HCT116 (cell line): Measurements from ENCODE around the gene LRRC75A.

Source experiments
- CTCF ChIP-seq, 3 experiments: fragments of 200-600 bp in 1 of 3; sonication (generic) in 1 of 3; IDR thresholded peaks in 2 of 3; conservative IDR thresholded peaks in 1 of 3; 2 replicates each; pipeline ENCODE4 v1.5.1; 2012 to 2017; ENCODE audit warnings: low read depth in 2 of 3, low read length in 2 of 3, antibody characterized with exemption in 1 of 3, borderline replicate concordance in 1 of 3, control low read depth in 1 of 3, mild to moderate bottlenecking in 1 of 3, mixed read lengths in 1 of 3, mixed run types in 1 of 3, moderate library complexity in 1 of 3; ENCODE audit not compliant: insufficient read depth in 1 of 3
- EZH2 ChIP-seq: fragments of 200-600 bp; sonication (generic); IDR thresholded peaks from 2 replicates; pipeline ENCODE4 v1.6.1; 2017; ENCODE audit warnings: antibody characterized with exemption, mixed run types
- EZH2phosphoT487 ChIP-seq: fragments of 200-600 bp; IDR thresholded peaks from 2 replicates; pipeline ENCODE4 v1.6.1; 2018; ENCODE audit warnings: antibody characterized with exemption, borderline replicate concordance
- JUND ChIP-seq: IDR thresholded peaks from 2 replicates; pipeline ENCODE4 v1.6.1; 2012
- SP1 ChIP-seq: IDR thresholded peaks from 2 replicates; pipeline ENCODE4 v1.6.1; 2012; ENCODE audit warnings: low read depth
- YY1 ChIP-seq: IDR thresholded peaks from 2 replicates; pipeline ENCODE4 v1.6.1; 2011; ENCODE audit warnings: low read length, low read depth, moderate library complexity, mild to moderate bottlenecking; ENCODE audit not compliant: insufficient replicate concordance; ENCODE audit errors: extremely low read depth

DNA sequence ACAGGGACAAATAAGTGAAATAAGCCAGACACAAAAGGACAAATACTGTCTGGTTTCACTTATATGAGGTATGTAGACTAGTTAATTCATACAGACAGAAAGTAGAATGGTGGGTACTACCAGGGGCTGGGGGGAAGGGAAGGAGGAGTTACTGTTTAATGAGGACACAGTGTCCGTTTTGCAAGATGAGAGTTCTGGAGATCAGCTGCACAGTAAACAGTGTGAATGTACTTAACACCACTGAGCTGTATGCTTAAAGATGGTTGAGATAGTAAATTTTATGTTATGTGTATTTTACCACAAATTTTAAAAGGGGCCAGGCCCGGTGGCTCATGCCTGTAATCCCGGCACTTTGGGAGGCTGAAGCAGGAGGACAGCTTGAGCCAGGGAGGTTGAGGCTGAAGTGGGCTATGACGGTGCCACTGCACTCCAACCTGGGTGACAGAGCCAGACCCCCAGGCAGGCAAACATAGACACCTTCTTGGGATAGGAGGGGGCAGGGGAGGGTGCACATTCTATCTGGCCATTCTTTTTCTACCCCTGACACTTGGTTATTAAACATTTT lies 23.5 kb downstream of the LRRC75A start:
- TF ChIP-seq CTCF (IDR thresholded peaks at IDR 0.05 in 2 of 3, conservative IDR thresholded peaks at IDR 0.05 in 1 of 3; ENCODE audit: borderline replicate concordance in 1 of 3, insufficient read depth in 1 of 3, low read depth in 2 of 3, low read length in 2 of 3), result no peak
- TF ChIP-seq YY1, result no peak
- TF ChIP-seq EZH2, result no peak
- no peak for TF ChIP-seq JUND
- TF ChIP-seq EZH2phosphoT487, result no peak
- no peak for TF ChIP-seq SP1
